Retina (tissue), 1 donor: ENCODE results near the gene COL6A3.
A peak's percentile ranks its signal among the peaks of the same experiment; 100 is the strongest.

Experiments
- DNase-seq: peaks from one replicate; pipeline ENCODE4 v3.0.0-alpha.2; 2016

The COL6A3 gene

DNA sequence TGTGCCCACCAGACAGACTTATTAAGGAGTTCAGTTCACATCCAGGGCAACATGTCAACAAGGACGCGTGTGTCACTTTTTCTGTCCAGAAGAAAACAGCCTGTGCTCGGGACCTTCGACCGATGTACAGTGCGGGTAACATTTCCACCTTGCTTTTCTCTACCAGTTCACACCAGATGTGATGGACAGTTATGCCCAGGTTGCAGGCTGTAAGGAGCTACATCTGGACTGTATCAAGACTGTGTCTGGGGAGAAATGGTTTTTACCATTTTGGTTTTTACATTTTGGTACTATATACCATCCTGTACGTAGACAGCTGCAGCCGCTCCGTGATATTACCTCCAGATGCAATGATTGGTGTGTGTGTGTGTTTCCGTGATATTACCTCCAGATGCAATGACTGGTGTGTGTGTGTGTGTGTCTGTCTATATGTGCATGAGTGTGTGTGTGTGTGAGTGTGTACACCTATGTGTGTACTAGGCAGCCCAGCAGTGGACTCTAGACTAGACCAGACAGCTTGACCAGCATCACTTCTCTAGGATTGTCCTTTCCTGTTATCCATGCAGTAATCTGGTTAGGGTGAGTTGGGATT is 118.0 kb downstream of the COL6A3 start:
- DNase-seq, result no peak

DNA sequence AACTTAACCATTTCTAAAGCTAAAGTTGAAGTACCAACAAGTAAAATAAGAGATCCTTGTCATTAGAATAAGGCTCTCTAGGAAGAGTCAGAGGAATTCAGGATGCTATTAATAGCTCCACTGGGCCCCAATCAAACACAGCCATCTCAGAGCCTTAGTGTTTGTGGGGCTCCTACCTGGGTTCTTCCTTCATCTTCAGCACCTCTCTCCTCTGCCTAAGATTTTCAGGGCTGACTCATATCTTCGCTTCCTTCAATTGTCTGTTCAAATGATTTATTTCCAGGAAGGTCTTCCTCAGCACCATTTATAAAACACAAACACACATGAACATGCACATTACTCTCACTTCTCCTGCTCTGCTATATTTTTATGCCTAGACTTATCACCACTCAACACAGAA is 119.5 kb downstream of the COL6A3 start:
- no peak for DNase-seq

DNA sequence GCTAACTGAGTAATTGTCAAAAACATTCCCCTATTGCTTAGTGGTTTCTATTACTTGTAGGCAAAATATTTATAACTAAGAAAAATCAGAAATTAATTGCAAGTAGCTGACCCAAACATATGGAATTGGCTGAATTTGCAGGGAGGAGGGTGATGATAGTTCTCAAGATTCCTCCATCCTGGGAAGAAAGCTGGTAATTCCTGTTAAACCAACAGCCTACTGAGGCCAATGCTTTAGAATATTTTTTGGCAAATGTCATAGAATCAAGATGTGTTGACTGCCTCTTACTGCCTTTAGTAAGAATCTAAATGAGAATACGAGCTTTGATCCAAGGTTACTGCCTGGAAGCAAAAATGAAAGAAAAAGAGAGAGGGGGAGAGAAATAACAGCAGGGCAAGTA is 120.0 kb downstream of the COL6A3 start:
- DNase-seq, result no peak

DNA sequence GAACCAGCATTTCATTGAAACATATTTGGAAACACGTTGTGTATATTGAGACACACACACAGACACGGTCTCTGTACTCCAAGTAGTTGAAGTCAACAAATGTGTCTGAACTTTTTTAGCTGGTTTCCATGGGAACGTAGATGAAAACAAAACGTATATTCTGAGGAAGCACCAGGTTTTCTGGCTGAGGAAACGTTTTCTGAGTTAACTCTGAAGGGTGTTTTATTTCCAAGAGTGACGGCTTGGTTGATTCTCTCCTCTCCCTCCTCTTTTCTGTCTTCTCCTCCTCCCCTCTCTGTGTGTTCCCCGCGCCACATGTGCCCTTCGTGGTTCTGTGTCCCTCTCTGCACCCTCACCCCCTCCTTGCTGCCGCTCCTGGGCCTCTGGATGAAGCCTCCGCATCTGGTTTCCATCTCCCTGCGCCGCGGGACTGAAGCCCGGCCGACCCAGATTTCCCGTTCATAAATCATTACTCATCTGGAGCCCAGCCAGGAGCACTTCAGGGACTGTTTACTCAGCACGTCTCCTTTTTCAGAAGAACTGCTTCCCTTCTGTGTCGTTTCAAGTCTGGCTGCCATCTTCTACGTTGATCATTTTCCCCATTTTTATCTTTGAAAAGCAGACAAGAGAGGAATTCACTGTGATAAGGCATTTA is 122.7 kb downstream of the COL6A3 start:
- DNase-seq, result peak; percentile 54

DNA sequence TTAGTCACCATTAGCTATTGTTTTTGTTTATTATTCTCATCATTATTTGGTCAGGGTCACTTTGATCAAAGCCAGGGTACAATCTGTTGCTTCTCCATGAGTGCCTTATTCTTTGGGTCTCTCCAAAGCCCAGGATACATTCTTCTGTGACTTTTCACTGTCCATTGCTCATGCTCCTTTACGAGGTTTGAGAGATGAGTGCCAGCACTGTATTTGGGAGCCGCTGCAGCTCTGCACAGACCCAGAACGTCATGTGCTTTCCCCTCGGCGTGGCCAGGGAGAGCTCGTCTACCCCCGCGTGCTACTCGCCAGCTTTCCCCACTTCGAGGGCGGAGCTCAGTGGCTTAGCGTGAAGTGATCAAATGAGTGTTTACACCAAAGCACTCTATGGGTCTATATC is 123.7 kb downstream of the COL6A3 start:
- no peak for DNase-seq

DNA sequence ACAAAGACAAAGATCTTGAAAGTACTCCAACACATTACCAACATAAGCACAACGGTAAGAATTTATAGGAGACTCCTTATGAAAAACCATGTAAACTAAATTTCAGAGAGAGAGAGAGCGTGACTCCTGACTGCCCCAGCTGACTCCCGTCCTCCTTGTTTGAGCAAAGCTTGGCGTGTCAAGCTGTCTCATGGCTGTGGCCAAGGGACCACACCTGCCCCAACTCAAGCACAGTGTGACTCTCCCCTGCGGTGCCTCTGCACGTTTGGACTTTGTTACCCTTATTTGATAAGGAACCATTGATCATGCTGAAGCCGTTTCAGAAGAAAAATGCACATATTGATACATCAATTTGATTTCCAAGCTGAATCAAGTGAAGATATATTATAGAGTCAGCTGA is 124.8 kb downstream of the COL6A3 start:
- DNase-seq, result no peak

DNA sequence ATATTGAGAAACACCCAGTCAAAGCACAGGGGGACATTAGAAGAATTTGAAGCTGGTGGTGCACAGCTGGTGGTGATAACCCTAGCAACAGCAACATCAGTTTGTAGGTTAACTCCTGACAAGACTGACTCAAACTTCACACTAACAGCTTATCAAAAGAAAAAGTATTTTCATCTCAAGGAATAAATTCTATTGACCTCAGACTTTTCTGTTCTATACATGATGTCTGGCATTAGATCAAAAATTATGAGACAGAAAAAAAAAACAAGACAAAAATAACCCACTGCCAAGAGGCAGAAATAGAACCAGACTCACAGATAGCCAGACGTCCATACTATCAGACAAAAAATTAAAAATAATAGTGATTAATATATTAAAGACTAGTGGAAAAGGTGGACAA is 126.1 kb downstream of the COL6A3 start:
- no peak for DNase-seq

DNA sequence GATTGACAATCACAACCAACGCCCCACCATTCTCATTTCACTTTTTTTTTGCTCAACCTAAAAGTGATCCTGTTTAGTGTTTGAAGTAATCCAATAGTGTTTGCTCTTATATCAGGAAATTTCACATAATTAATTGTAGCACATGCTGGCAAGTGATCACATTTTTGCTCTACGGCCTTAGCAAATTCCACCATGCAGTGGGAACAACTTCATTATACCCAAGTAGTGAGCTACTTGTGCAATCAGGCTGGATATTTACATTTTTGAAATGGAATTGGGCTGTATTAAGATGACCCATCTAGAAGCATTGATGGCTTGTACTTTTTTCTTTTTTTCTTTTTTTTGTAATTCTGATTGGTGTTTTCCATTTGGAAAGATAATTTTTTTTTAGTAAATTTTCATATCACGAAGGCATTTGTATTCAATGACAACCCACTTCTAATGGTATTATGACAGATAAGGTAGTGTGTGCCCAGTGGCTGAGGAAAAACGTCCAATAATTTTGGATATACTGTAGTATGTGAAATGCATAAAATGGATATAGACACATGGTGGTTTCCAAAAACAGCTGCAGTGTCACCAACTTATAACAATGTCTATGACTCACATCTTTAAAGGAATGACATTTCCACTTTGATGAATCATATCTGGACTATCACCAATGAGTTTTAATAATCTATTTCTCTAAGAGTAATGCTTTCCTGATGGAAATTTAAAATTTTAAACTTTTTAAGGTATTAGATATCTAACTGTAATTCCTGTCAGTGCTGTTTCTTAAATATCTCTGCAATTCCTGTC is 130.6 kb downstream of the COL6A3 start:
- DNase-seq, result no peak

DNA sequence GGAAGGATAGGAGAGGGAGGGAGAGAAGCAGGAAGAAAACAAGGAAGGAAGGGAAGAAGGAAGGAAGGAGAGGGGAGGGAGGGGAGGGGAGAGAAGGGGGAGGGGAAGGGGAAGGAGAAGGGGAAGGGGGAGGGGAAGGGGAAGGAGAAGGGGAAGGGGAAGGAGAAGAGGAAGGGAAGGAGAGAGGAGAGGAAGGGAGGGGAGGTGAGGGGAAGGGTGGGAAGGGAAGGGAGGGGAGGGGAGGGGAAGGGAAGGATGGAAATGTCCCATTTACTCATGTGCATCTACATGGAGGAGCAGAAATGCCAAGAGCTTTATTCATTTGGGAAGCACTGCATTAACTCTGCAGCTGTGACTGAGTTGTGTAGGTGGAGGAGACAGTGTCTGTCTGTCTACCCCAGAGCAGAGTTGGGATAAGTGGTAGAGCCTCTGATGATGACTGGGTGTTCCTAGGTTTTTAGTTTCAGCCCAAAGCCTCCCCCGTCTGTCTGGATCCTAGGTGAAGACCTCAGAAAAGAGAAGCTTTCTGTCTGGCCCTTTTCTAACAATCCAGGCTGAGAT is 131.3 kb downstream of the COL6A3 start:
- no peak for DNase-seq

DNA sequence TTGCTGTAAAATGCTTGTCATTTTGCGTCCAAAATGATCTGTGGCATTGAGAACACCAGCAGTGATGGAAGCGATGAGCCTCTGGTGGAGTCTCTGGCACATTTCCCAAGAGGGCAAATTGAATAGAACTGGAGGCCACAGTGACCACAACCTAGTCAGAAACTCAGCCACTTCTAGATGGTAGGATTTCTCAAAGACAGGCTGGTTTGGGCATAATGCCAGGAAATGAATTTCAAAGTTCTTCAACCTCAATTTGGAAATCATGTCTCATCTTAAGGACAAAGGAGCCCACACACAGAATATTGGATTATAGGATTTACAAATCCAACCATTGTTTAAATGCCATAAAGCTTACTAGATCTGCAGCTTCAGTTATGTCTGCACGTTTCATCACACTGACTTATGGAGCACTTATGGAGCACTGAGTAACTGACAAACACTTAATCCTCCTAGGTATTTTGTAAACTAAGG is 132.1 kb downstream of the COL6A3 start:
- DNase-seq, result no peak

DNA sequence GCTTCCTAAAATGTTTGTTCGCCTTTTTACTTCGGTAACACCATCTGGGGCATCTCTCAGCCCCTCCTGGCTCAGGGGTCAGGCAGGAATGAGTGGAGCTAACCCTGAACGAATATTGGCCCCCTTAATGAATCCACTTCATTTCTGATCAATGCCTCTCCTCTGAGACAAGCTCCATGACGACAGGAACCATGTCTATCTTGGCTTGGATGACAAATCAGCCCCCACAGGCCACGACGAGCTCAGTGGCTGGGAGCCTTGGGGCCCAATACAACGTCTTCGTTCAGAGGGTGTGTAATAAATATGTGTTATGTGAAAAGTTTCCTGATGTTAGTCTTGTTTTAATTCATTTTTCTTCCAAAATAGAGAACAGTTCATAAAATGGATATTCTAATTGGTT is 133.0 kb downstream of the COL6A3 start:
- no peak for DNase-seq

DNA sequence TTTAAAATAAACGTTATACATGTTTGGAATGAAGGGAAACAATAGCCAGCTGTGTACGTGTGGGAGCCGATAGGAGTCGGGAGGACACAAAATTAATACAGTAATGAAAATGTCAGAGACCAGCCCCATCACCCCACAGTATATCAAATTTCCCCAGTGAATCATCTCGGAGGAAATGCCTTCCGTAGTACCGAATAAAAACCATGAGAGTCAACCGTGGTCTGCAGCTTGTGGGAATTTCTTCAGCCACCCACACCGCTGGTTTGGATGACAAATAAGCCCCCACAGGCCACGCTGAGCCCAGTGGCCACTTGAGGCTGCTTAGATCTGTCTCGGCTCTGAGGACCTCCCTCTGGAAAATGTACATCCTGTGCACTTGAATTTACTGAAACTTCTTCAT is 133.7 kb downstream of the COL6A3 start:
- no peak for DNase-seq

DNA sequence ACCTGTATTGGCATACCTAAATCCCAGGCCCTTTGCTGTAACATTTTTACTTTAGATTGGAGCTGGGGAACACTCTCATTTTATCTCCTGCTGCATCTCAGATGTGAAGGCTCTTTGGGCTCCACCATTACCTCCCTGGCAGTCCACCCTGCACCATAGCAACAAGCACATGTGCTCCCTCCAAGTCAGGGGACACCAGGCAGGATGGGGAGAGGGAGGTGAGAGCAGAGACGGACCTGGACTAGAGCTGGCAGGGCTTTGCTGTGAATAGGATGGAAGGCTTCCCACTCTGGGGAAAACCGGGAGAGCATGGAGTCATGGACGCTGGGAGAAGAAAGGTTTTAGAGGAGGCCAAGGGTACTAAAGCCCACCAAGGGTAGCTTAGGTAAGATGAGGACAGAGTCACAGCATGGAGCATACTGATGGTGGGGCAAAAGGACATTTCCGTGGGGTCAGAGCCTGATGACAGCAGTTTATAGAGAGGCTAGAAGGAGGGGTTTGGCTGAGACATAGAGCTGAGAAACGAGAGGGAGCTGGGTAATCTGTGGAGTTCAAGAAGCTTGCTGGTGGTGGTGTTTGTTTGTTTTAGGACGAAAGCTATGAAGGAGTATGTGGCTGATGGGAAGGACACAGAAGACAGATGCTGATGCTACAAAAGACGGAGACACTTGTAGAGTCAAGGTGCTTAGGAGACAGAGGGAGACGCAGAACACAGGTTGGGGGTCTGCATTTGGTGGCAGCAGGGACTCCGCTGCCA is 134.8 kb downstream of the COL6A3 start:
- no peak for DNase-seq

DNA sequence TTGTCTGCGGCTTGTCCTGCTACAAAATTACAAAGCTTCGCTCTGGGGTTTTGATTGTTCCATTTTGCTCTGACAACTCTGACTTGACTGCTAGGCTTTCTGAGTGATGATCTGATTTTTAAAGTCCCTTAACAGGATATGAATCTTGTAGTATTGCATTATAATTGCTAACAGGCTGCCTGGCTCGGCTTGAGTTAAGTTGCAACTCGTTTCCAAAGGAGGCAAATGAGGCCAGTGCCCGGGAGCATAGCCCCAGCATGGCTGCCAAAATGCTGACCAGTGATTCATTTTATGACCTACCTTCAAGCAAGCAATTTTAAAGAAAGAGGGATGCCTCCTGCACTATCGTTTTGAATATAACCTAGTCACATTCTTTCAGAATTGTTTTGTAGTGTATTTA is 135.4 kb downstream of the COL6A3 start:
- no peak for DNase-seq

DNA sequence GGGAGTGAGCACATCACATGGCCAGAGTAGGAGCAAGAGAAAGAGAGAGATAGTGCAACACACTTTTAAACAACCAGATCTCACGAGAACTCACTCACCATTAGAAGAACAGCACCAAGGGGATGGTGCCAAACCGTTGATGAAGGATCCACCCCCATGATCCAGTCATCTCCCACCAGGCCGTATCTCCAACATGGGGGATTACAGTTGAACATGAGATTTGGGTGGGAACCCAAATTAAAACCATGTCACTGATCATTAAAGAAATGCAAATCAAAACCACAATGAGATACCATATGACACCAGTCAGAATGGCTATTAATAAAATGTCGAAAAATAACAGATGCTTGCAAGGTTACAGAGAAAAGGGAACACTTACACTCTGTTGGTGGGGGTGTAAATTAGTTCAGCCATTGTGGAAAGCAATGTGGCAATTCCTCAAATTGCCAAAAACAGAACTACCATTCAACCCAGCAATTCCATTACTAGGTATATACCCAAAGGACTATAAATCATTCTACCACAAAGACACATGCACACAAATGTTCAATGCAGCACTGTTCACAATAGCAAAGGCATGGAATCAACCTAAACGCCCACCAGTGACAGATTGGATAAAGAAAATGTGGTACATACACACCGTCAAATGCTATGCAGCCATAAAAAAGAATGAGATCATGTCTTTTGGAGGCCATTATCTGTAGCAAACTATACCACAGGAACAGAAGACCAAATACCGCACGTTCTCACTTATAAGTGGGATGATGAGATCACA is 137.1 kb downstream of the COL6A3 start:
- no peak for DNase-seq
